ENCODE data around the gene TASP1. TPM values are rescaled to one million over a fixed set of nuclear protein-coding genes. Genes with fewer than 3 reads are reported as not detected.

The TASP1 gene
- polyA plus RNA-seq, 1 donor (not counting 4 experiments of a cell fraction or from before 2014, with no cell fraction given), result 17.4 TPM

GRCh38 chr20:13524339-13524738 lies 114.4 kb downstream of the TASP1 start:
- dilution Hi-C loops (cut with MboI; ENCODE audit: extremely low pct_ligation_motif_present, low sequenced_read_pairs), result no loop called here
- Histone ChIP-seq H3K4me3 (ENCODE audit: control insufficient read depth in 2 of 3, extremely low read depth in 1 of 3, insufficient read depth in 2 of 3, low read depth in 1 of 3, low read length in 3 of 3) (no peak overlapping the region), H3K9ac (ENCODE audit: control insufficient read depth, extremely low read depth, insufficient read depth, low read length) (no peak overlapping the region), H3K9me1 (ENCODE audit: control insufficient read depth, extremely low read depth, insufficient read depth, low read length) (no peaks in the 10 kb centered on the region), H3K36me3 (ENCODE audit: control insufficient read depth in 2 of 2, extremely low read depth in 1 of 2, insufficient read depth in 2 of 2, low read length in 2 of 2) (peaks cover 0 to 5% of the 10 kb centered on the region in 2 experiments), H3K9me3 (ENCODE audit: control insufficient read depth, low read depth, low read length) (no peaks in the 10 kb centered on the region), H3K27ac (ENCODE audit: control insufficient read depth, insufficient read depth, low read length) (no peak overlapping the region), H3K79me2 (ENCODE audit: control insufficient read depth, insufficient read depth, low read length) (no peaks in the 10 kb centered on the region), H3K4me1 (ENCODE audit: control insufficient read depth, extremely low read depth, insufficient read depth, low read length) (peaks cover 24% of the 10 kb centered on the region), H2AFZ (ENCODE audit: control insufficient read depth, low read length) (no peak overlapping the region), H3K27me3 (ENCODE audit: control insufficient read depth, extremely low read depth, insufficient read depth, low read length) (no peaks in the 10 kb centered on the region), H3K4me2 (ENCODE audit: control insufficient read depth, extremely low read depth, insufficient read depth, low read depth, low read length) (no peak overlapping the region), H4K20me1 (ENCODE audit: control insufficient read depth, extremely low read depth, insufficient read depth, low read length) (no peaks in the 10 kb centered on the region)
- DNase-seq (ENCODE audit: low read depth, low spot score) (no peak), FAIRE-seq (no peak)
- TF ChIP-seq CTCF (optimal IDR thresholded peaks at IDR 0.05 in 1 of 3, IDR thresholded peaks at IDR 0.05 in 1 of 3, conservative IDR thresholded peaks at IDR 0.05 in 1 of 3; ENCODE audit: extremely low read depth in 1 of 3, insufficient read depth in 2 of 3, low read length in 3 of 3), result no peak
- no peak for TF ChIP-seq EZH2 (IDR thresholded peaks at IDR 0.05; ENCODE audit: low read length)

- Histone ChIP-seq H3K9ac (ENCODE audit: control insufficient read depth, extremely low read depth, insufficient read depth, low read length) (no peak overlapping the region), H3K27me3 (ENCODE audit: control insufficient read depth, extremely low read depth, insufficient read depth, low read length) (no peaks in the 10 kb centered on the region), H3K9me3 (ENCODE audit: control insufficient read depth, low read depth, low read length) (no peaks in the 10 kb centered on the region), H3K4me1 (ENCODE audit: control insufficient read depth, extremely low read depth, insufficient read depth, low read length) (no peaks in the 10 kb centered on the region), H3K4me2 (ENCODE audit: control insufficient read depth, extremely low read depth, insufficient read depth, low read depth, low read length) (no peak overlapping the region), H3K27ac (ENCODE audit: control insufficient read depth, insufficient read depth, low read length) (no peak overlapping the region), H3K36me3 (ENCODE audit: control insufficient read depth in 2 of 2, extremely low read depth in 1 of 2, insufficient read depth in 2 of 2, low read length in 2 of 2) (peaks cover 6% of the 10 kb centered on the region in 2 experiments), H3K79me2 (ENCODE audit: control insufficient read depth, insufficient read depth, low read length) (no peaks in the 10 kb centered on the region), H3K9me1 (ENCODE audit: control insufficient read depth, extremely low read depth, insufficient read depth, low read length) (no peaks in the 10 kb centered on the region), H4K20me1 (ENCODE audit: control insufficient read depth, extremely low read depth, insufficient read depth, low read length) (no peaks in the 10 kb centered on the region), H3K4me3 (ENCODE audit: control insufficient read depth in 2 of 3, extremely low read depth in 1 of 3, insufficient read depth in 2 of 3, low read depth in 1 of 3, low read length in 3 of 3) (no peak overlapping the region), H2AFZ (ENCODE audit: control insufficient read depth, low read length) (no peak overlapping the region)
- DNase-seq (ENCODE audit: low read depth, low spot score) (no peak), FAIRE-seq (no peak)
- TF ChIP-seq EZH2 (IDR thresholded peaks at IDR 0.05; ENCODE audit: low read length) (no peak), CTCF (optimal IDR thresholded peaks at IDR 0.05 in 1 of 3, IDR thresholded peaks at IDR 0.05 in 1 of 3, conservative IDR thresholded peaks at IDR 0.05 in 1 of 3; ENCODE audit: extremely low read depth in 1 of 3, insufficient read depth in 2 of 3, low read length in 3 of 3) (no peak)
- dilution Hi-C loops (cut with MboI; ENCODE audit: extremely low pct_ligation_motif_present, low sequenced_read_pairs), result no loop called here
These were observed 120.9 kb downstream of the TASP1 start for GRCh38 chr20:13517831-13518230.
